Skin of body (tissue), 3 donors: ENCODE results near the gene ARSK. TPM values are rescaled to one million over a fixed set of nuclear protein-coding genes. Genes with fewer than 3 reads are reported as not detected.

Experiments used
- DNase-seq: peaks from one replicate; lab custom pipeline; 2025; lab: John Stamatoyannopoulos, UW
- small RNA-seq: library from RNA; depleted of rRNA; stranded (forward); fragments of <200 nt; gene quantifications from one replicate; pipeline ENCODE3, GENCODE V24; 2014; ENCODE audit warnings: low replicate concordance
- total RNA-seq: library from RNA; depleted of rRNA; stranded (reverse); fragments of >200 nt; gene quantifications from one replicate; pipeline ENCODE4 v1.2.3, GENCODE V29; 2014

ARSK gene
- total RNA-seq, 1 donor from 2014 or later: 7.2 TPM

GRCh38 chr5:95646569-95647431, 91.9 kb downstream of the ARSK start, which contains the start of gene RFESD:
Gene RFESD (plus strand): TSS chr5:95646777. CDS start chr5:95652272, 5,495 bp downstream.
- peak; percentile 93 for DNase-seq

- no peak for DNase-seq
Measured at GRCh38 chr5:95647886-95648860, 93.3 kb downstream of the ARSK start.

GRCh38 chr5:95649274-95649673, 94.4 kb downstream of the ARSK start:
- no peak for DNase-seq

- DNase-seq: no peak
Measured at GRCh38 chr5:95649842-95650620, 95.1 kb downstream of the ARSK start.

- no peak for DNase-seq
Measured at GRCh38 chr5:95652849-95653248, 97.9 kb downstream of the ARSK start.

GRCh38 chr5:95654196-95654595, 99.3 kb downstream of the ARSK start:
- no peak for DNase-seq

Small RNA genes within 50 kb of the gene (small RNA-seq; reads per million reads assigned to genes)
- gene RNU6-308P: not detected

Other genes starting within 250 kb of the ARSK start
- gene FAM81B, start 163.7 kb upstream of the ARSK start, total RNA-seq: 0.49 TPM
- gene SKIC3, start 124 bp upstream of the ARSK start, total RNA-seq: 138 TPM
- not detected for gene GPR150, start 65.0 kb downstream of the ARSK start, total RNA-seq
- 6.7 TPM for gene RFESD, start 91.7 kb downstream of the ARSK start, total RNA-seq
- 2.3 TPM for gene SPATA9, start 127.9 kb downstream of the ARSK start, total RNA-seq
- gene RHOBTB3, start 176.2 kb downstream of the ARSK start, total RNA-seq: 134 TPM